ENCODE measurements around the gene PRPS1L1.

GRCh38 chr7:18038382-18038781 lies 10.7 kb upstream of the PRPS1L1 start:
- TF ChIP-seq ZNF121 (CRISPR knock-in tag; IDR thresholded peaks at IDR 0.05), result no peak
- no peak for TF ChIP-seq CTCF (IDR thresholded peaks at IDR 0.05)
- TF ChIP-seq AFF4 (CRISPR knock-in tag; IDR thresholded peaks at IDR 0.05; ENCODE audit: borderline replicate concordance), result no peak
- no peak for TF ChIP-seq NR1H2 (CRISPR knock-in tag; IDR thresholded peaks at IDR 0.05)
- no peak for TF ChIP-seq PRRX2 (CRISPR knock-in tag; IDR thresholded peaks at IDR 0.05)
- TF ChIP-seq USF1 (CRISPR knock-in tag; IDR thresholded peaks at IDR 0.05), result no peak
- no peak for TF ChIP-seq ZNF232 (CRISPR knock-in tag; IDR thresholded peaks at IDR 0.05)
- TF ChIP-seq STAT6 (CRISPR knock-in tag; conservative IDR thresholded peaks at IDR 0.05; ENCODE audit: low read depth), result no peak
- no peak for TF ChIP-seq ARID4B (CRISPR knock-in tag; IDR thresholded peaks at IDR 0.05; ENCODE audit: borderline replicate concordance)
- TF ChIP-seq ZNF512 (CRISPR knock-in tag; IDR thresholded peaks at IDR 0.05; ENCODE audit: borderline replicate concordance), result no peak
